Fibroblast of skin of back (primary cell): ENCODE data around the gene DGAT2.
"Not testable (repeated sequence)": the region's sequence is repeated elsewhere in the genome, so short reads cannot be mapped to it uniquely, and the experiment has no call there.

ENCODE experiments used
- DNase-seq: peaks from one replicate; pipeline ENCODE4 v3.0.0-alpha.2; 2013

The DGAT2 gene

DNA sequence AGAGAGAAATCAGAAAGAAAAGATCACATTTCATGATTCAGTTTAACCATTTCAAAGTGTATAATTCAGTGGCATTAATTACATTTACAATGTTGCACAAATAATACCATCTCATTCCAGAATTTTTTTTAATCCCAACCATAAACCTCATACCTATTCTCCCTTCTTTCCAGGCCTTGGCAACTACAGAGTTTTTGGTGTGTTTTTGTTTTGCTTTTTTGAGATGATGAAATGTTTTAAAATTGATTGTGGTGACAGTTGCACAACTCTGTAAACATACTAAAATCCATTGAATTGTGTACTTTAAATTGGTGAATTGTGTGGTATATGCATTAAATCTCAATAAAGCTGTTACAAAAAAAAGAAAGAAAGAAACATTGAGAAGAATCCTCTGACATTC, 13.6 kb upstream of the DGAT2 start:
- not testable (repeated sequence) for DNase-seq

- DNase-seq: no peak
These were observed 10.9 kb upstream of the DGAT2 start for GRCh38 chr11:75757651-75758050.

DNA sequence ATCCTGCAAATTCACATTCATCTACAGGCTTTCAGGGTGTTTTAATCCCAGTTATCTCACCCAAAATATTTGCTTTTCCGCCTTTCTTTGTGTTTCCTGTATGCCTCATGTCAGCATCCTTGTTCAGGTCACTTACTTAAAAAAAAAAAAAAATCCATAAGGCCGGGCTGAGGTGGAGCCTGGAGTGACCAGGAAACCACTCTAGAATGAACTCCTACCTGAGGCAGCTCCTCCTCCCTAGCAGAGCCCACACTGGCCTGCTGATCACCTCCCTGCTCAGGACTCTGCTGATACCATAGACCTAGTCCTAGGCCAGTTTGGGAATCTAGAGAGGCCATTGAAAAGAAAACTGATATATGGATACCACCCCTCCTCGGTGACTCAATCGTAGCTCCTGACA, 8.7 kb upstream of the DGAT2 start:
- DNase-seq: no peak

GRCh38 chr11:75760243-75760642, 8.3 kb upstream of the DGAT2 start:
- no peak for DNase-seq

DNA sequence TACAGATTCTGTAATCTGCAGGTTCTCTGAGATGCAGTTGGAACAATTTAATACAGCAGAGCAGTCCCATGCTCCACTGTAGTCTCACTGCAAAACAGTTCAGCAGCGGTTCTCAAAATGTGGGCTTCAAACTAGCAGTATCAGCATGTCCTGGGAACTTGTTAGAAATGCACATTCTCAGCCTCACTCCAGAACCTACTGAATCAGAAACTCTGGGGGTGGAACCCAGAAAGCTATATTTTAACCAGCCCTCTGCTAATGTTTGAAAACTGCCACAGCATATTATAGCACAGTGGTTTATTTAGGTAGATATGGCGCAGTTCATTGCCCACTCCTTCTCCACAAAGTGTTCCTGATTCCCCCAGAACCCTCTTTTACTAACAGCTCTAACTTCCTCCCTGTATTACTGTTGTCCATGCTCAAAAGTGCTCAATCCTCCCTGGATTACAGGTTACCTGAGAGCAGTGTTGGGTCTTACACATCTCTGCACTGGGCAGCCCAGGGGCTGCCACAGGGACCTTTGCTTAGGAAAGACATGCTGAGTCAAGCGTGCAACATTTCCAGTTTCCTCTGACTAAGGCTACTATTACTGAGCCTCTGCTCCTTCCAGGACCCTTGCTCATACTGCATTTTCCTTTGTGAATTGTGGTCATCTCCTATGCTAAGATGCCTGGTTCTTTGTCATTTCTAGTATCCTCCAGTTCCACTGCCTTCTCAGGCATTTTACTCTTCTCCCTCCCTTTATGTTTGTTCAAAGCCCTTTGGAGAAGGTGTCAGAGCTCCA, 7.7 kb upstream of the DGAT2 start:
- peak; percentile 25 for DNase-seq

DNA sequence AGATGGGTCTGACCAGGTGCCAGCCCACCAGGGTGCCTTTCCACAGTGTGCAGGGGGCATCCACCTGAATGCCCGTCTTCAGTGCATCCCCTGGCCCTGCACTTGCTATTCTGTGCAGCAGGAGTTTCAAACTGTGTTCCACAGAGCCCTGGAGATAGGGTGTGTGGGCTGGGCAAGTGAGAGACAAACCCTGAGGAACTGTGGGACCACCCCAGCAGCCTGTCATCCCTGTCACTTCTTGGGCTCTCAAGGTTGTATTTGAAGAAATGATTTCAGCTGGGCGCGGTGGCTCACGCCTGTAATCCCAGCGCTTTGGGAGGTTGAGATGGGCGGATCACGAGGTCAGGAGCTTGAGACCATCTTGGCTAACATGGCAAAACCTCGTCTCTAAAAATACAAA, 6.4 kb upstream of the DGAT2 start:
- no peak for DNase-seq

DNA sequence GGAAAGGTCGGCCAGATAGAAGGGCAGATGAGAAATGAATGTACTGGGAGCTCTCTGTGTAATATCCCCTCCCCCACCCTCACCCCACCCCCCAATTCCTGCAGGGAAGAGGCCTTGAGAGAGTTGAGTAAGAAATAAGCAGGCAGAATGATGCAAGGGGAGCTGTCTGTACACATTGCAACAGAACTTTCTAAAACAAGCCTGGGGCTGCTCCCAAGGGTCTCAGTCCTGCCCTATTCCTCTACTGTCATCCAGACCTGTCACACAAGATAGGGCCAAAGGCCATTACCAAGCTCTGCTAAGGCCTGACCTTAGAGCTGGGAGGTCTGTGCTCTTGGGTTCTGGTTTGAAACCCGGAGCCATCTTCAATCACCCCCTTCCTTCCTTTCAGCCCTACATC, 5.7 kb upstream of the DGAT2 start:
- no peak for DNase-seq

GRCh38 chr11:75763846-75764245, 4.7 kb upstream of the DGAT2 start:
- no peak for DNase-seq

DNA sequence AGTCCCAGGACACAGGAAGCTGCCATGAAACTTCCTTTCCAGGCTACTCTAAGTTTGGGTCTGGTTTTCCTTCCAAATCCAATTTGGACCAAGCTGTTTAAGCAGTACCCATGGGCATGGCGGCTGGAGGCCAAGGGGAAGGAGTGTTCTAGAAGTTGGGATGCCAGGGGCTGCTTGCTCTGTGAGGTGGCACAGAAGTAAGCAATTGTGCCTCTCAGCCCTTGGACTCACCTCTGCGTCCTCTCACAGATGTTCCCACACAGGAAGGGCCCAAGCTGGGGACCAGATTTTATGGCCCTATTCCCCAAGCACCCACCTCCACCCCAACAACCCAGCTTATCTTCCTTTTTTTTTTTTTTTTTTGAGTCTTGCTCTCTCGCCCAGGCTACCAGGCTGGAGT, 3.5 kb upstream of the DGAT2 start:
- no peak for DNase-seq

DNA sequence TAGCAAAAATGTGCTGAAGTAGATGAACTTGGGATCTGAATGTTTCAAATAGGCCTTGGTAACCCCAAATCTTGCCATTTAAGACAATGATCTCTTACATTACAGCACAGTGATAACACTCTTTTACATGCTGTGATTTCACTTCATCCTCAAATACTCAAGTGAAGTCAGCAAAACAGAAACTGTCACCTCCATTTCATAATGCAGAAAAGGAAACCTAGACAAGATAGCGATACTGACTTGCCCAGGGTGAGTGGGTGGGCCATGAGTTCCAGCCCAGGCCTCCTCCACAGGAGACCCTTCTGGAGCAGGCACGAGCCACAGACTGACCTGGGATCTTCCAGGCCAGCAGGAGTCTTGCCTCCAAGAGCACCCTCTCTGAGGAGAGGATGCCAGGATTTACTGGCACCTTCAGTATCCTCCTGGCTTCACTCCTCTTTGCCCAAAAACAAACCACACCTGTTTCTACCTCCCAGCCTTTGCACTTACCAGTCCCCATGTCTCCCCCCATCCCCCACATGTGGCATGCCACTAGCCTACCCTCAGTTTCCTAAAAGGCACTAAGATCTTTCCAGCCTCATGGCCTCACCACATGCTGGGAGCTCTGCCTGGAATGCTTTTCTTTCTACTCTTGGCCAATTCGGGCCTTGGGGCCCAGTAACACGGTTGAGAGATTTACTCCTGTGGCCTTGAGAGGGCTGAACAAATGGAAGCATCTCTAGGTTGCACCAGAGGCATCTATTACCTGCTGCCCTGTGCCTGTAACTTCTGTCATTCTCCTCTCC, 1.9 kb upstream of the DGAT2 start:
- no peak for DNase-seq

- DNase-seq: no peak
These were observed 1.4 kb upstream of the DGAT2 start for GRCh38 chr11:75767228-75767572.

DNA sequence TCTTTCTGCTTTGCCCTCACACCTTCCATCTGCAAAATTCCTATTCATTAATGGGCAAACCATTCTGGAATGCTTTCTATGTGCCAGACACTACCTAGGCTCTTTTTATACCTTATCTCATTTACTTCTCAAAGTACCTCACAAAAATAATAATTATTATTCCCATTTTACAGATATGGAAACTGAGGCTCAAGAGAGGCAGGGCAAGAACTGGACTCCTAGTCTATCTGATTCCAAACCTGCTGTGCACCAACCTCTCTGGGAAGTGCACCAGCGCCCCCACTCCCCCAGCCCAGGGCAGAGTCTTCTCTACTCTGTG, 826 bp upstream of the DGAT2 start:
- DNase-seq: no peak

DNA sequence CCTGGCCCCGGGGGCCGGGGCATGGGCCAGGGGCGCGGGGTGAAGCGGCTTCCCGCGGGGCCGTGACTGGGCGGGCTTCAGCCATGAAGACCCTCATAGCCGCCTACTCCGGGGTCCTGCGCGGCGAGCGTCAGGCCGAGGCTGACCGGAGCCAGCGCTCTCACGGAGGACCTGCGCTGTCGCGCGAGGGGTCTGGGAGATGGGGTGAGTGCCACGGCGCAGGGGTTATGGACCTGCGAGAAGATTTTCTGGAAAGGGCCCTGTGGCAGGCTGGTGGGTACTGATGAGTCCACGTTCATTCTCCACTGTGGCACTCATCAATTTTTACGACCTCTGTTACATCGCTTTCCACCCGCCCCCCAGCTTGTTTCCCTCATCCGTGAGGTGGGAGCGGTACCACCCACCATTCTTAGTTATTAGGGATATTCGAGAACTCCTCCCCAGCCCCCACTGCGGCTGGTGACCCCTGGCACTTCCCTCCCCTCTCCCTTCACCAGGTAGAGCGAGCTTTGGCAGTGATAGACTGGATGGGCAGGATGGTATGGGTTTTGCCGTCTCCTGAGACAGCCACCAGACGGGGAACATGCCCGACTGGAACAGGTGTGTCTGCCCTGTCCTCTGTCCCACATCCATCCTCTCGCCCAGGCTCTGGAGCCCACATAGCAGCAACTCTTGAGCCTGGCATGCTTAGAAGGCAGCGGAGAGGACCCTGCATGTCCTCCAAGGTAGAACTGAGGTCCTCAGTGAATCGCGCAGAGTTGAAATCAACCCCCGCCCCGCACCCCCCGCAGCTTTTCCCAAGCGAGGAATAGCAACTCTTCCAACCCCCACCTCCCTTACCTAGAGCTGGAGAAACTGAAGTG, 562 bp downstream of the DGAT2 start:
- DNase-seq: no peak

DNA sequence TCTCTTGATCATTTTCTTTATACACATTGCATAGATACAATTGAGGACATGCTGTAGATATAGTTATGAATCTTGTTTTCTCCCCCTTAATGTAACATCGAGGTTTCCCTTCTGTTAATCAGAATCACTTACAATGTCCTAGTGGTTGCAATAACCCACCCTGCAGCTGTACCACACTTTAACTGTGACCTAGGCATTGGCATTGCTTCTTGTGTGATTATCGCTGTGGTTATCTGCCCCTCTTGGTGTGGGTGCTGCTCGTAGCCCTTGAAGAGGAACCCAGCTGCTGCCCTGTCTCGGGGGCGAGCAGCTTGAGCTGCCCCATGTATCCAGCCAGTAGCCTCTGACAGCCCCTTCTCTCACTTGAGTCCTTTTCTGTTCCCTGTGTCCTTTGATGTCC, 1.5 kb downstream of the DGAT2 start:
- DNase-seq: no peak

GRCh38 chr11:75771646-75772410, 3.2 kb downstream of the DGAT2 start:
- no peak for DNase-seq

- no peak for DNase-seq
These were observed 5.2 kb downstream of the DGAT2 start for GRCh38 chr11:75773595-75774353.

DNA sequence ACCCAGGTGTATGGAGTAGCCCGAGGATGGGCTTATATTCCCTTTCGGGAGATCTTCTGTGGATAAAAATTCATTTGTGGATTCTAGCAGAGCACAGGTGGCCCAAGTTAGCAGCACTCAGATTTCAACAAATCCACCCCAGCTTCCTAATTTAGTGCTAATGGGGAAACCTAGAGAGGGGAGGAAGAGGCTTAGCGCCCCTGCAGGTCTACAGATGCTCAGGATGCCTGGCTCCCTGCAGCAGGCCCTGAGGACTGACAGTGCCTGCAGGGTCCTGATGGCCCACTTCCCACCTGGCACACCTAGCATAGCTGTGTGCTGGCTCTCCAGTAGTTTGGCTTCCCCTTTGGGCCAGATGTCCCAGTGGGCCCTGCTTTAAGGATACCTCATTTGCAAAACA, 6.5 kb downstream of the DGAT2 start:
- no peak for DNase-seq

GRCh38 chr11:75776546-75776945, 8.0 kb downstream of the DGAT2 start:
- DNase-seq: no peak

DNA sequence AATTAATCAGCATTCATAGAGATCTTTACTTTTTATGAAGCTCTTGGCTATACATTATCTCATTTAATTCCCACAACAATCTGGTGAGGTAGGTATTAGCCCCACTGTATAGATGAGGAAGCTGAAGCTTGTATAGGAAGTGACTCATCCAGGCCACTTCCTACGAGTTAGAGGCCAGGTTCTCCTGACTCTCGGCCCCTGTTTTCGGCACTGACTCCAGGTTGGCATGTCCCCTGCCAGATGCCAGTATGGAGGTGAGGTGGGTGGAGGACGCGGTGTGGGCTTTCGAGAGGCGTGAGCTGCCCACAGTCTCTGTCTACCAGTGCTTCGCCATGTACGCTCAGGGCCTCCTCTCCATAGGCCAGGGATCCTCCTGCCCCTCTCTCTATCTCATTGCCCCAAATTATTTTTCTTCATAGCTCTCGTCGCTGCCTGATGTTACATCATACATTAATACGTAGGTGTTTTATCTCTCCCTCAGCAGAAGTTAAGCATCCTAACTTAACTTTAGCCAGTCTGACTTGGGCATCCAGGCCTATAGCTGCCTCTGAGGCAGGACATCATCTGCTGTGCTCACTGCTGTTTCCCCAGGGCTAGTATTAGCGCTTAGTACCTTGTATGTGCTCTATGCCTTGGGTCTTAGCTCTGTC, 9.0 kb downstream of the DGAT2 start:
- no peak for DNase-seq

- DNase-seq: no peak
These were observed 10.4 kb downstream of the DGAT2 start for GRCh38 chr11:75778962-75779361.

DNA sequence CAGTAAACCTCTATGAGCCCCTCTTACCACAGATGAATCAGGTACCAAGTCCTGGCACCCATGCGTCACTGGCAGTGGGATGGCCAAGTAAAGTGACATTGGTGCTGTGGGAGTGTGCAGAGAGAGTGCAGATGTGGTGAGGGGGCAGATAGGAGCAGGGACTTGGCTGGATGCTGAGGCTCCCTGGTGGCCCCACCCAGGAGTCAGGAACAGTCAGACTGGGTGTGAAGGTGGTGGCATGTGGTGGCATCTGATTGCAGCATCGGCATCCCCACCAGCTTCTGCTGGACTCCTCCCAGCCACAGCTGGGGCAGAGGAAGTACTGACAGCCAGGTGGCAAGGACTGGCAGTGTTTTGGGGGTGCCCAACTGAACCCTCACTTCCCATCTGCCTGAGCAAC, 11.4 kb downstream of the DGAT2 start:
- no peak for DNase-seq
